Stimulated activated CD8-positive, alpha-beta memory T cell treated with anti-CD3 and anti-CD28 coated beads, Interleukin-7, amount 100 ng/mL, for 1 hour (primary cell): Measurements from ENCODE around the gene HTRA3.

ENCODE experiments used
- DNase-seq, 2 donors: peaks; one replicate each; pipeline ENCODE4 v3.0.0-alpha.2; 2020; ENCODE audit warnings: low read depth in 2 of 2

The HTRA3 gene

DNA sequence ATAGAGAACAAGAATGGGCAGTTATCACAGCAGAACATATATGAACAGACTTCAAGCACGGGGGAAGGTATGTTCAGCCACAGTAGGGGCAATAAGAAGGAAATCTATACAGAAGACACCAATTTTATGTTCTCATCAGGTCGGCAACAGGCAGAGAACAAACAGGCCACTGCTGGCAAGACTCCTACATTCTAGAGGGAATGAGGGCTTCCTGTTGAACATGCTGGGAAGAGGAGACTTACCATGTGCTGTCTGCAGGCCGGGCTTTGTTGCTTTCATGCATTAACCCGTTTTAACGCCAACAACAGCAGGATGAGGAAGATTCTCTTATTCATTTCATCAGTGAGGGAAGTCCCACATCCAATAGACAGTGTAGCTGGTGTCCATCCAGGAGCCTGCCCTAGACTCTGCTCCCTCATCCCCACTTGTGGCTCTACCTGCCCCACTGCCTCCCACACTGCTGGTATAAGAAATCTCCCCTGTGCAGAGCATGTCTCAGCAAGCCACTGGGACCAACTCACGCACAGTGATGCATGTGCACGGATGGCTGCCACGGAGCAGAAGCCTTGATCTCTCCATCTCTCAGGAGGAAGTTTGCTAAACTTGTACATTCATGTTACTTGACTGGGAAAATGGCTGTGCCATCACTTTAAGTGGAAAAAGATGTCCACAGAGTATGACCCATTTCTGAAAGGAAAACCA, 86.5 kb downstream of the HTRA3 start:
- DNase-seq, result no peak
